CD14-positive monocyte (primary cell): Measurements from ENCODE around the gene CUX1. TPM values are rescaled to one million over a fixed set of nuclear protein-coding genes. Genes with fewer than 3 reads are reported as not detected.

Experiments
- DNase-seq, 3 donors: peaks; one replicate each; pipeline ENCODE4 v3.0.0-alpha.2; 2011 to 2022
- H2AFZ ChIP-seq: 2 replicates; pipeline ENCODE4 v1.6.0; 2012; ENCODE audit warnings: mild to moderate bottlenecking, low read depth, low read length, inconsistent platforms; ENCODE audit not compliant: insufficient read depth, poor library complexity, severe bottlenecking
- H3K27ac ChIP-seq, 2 donors: 1 replicate in 1 of 2; 2 replicates in 1 of 2; pipeline ENCODE4 v1.5.1; 2012 to 2013; ENCODE audit warnings: low read length in 2 of 2, control low read depth in 1 of 2, inconsistent platforms in 1 of 2, low read depth in 1 of 2, mild to moderate bottlenecking in 1 of 2
- H3K27me3 ChIP-seq, 2 donors: one replicate each; pipeline versions ENCODE4 v1.6.0 to v1.6.1; 2011 to 2013; ENCODE audit warnings: low read length in 2 of 2; ENCODE audit not compliant: control insufficient read depth in 2 of 2, insufficient read depth in 2 of 2
- H3K36me3 ChIP-seq, 2 donors: replicated peaks in 1 of 2; 1 replicate in 1 of 2; 2 replicates in 1 of 2; pipeline versions ENCODE4 v1.5.1 to v1.6.1; 2012 to 2013; ENCODE audit warnings: low read length in 2 of 2, control low read depth in 1 of 2, inconsistent platforms in 1 of 2, mild to moderate bottlenecking in 1 of 2; ENCODE audit not compliant: insufficient read depth in 2 of 2, control insufficient read depth in 1 of 2
- H3K4me1 ChIP-seq, 2 donors: 1 replicate in 1 of 2; 2 replicates in 1 of 2; pipeline versions ENCODE4 v1.5.1 to v1.6.1; 2012 to 2013; ENCODE audit warnings: low read length in 2 of 2, control low read depth in 1 of 2, inconsistent platforms in 1 of 2, mild to moderate bottlenecking in 1 of 2, moderate library complexity in 1 of 2; ENCODE audit not compliant: insufficient read depth in 2 of 2, control insufficient read depth in 1 of 2
- H3K4me2 ChIP-seq: replicated peaks from 2 replicates; pipeline ENCODE3; 2012; ENCODE audit warnings: low read length, moderate library complexity, mild to moderate bottlenecking; ENCODE audit not compliant: poor library complexity, severe bottlenecking; ENCODE audit errors: extremely low read depth
- H3K4me3 ChIP-seq, 3 experiments: fragments of 200-600 bp in 1 of 3; sonication (generic) in 1 of 3; replicated peaks in 1 of 3; 1 replicate in 2 of 3; 2 replicates in 1 of 3; pipeline ENCODE4 v1.5.1; 2011 to 2013; ENCODE audit warnings: low read length in 3 of 3, mild to moderate bottlenecking in 3 of 3, control low read depth in 2 of 3, low read depth in 2 of 3, inconsistent platforms in 1 of 3, moderate library complexity in 1 of 3
- H3K79me2 ChIP-seq: 2 replicates; pipeline ENCODE4 v1.6.0; 2012; ENCODE audit warnings: mild to moderate bottlenecking, control low read depth, inconsistent platforms, low read length, moderate library complexity; ENCODE audit not compliant: insufficient read depth
- H3K9ac ChIP-seq: 2 replicates; pipeline ENCODE4 v1.6.0; 2017; ENCODE audit warnings: low read length, mild to moderate bottlenecking; ENCODE audit not compliant: insufficient read depth, poor library complexity, severe bottlenecking
- H3K9me3 ChIP-seq, 2 donors: replicated peaks in 1 of 2; 1 replicate in 1 of 2; 2 replicates in 1 of 2; pipeline versions ENCODE4 v1.5.1 to v1.6.1; 2012 to 2013; ENCODE audit warnings: low read length in 2 of 2, control low read depth in 1 of 2; ENCODE audit not compliant: control insufficient read depth in 1 of 2, insufficient read depth in 1 of 2
- H4K20me1 ChIP-seq: 2 replicates; pipeline ENCODE4 v1.6.0; 2012; ENCODE audit warnings: mild to moderate bottlenecking, low read length, control low read depth, moderate library complexity; ENCODE audit not compliant: insufficient read depth
- H3K27ac Mint-ChIP-seq, 7 donors: one replicate each; pipeline ENCODE4 v1.8.0; 2020; ENCODE audit warnings: mild to moderate bottlenecking in 7 of 7, mixed read lengths in 7 of 7, moderate library complexity in 6 of 7, inconsistent platforms in 2 of 7
- H3K27me3 Mint-ChIP-seq, 3 donors: one replicate each; pipeline ENCODE4 v1.8.0; 2021 to 2022; ENCODE audit warnings: low read depth in 3 of 3, mild to moderate bottlenecking in 3 of 3, mixed read lengths in 3 of 3, moderate library complexity in 3 of 3, inconsistent platforms in 1 of 3
- H3K36me3 Mint-ChIP-seq, 2 donors: one replicate each; pipeline ENCODE4 v1.8.0; 2020; ENCODE audit warnings: mixed read lengths in 2 of 2, inconsistent platforms in 1 of 2, mild to moderate bottlenecking in 1 of 2
- H3K4me1 Mint-ChIP-seq: one replicate; pipeline ENCODE4 v1.8.0; 2020; ENCODE audit warnings: mild to moderate bottlenecking, mixed read lengths
- H3K4me3 Mint-ChIP-seq, 2 donors: one replicate each; pipeline ENCODE4 v1.8.0; 2020; ENCODE audit warnings: mild to moderate bottlenecking in 2 of 2, mixed read lengths in 2 of 2, moderate library complexity in 1 of 2
- H3K9me3 Mint-ChIP-seq, 7 donors: one replicate each; pipeline ENCODE4 v1.8.0; 2020 to 2022; ENCODE audit warnings: mixed read lengths in 7 of 7, mild to moderate bottlenecking in 6 of 7, moderate library complexity in 6 of 7, inconsistent platforms in 2 of 7
- WGBS: methylation state at CpG from one replicate; pipeline ENCODE4 v1.1.5; 2013; ENCODE audit warnings: missing lambda C conversion rate; ENCODE audit not compliant: insufficient coverage; 5-methylcytosine and 5-hydroxymethylcytosine counted together
- intact Hi-C, 2 donors: fragments of 100-400 bp; cut with micrococcal nuclease; formaldehyde crosslinking; loops; one replicate each; pipeline versions ENCODE4 v1.15.0 to v1.15.1; 2023
- polyA plus RNA-seq, 3 donors: library from polyadenylated mRNA; depleted of rRNA in 1 of 3; unstranded in 2 of 3; stranded (reverse) in 1 of 3; fragments of 300-500 nt in 2 of 3; fragments of >200 nt in 1 of 3; fragmentation: Illumina TruSeq in 2 of 3; gene quantifications; 1 replicate in 2 of 3; 2 replicates in 1 of 3; pipeline ENCODE4 v1.2.3, GENCODE V29; 2012 to 2021
- TF ChIP-seq, protein P1 (sequence below): fragments of 200-600 bp; IDR thresholded peaks from one replicate; pipeline ENCODE4 v1.8.0; 2022; ENCODE audit warnings: antibody characterized with exemption, mild to moderate bottlenecking

The CUX1 gene
- polyA plus RNA-seq, 3 donors = 17.6 to 38.0 (median 28.0) TPM

DNA sequence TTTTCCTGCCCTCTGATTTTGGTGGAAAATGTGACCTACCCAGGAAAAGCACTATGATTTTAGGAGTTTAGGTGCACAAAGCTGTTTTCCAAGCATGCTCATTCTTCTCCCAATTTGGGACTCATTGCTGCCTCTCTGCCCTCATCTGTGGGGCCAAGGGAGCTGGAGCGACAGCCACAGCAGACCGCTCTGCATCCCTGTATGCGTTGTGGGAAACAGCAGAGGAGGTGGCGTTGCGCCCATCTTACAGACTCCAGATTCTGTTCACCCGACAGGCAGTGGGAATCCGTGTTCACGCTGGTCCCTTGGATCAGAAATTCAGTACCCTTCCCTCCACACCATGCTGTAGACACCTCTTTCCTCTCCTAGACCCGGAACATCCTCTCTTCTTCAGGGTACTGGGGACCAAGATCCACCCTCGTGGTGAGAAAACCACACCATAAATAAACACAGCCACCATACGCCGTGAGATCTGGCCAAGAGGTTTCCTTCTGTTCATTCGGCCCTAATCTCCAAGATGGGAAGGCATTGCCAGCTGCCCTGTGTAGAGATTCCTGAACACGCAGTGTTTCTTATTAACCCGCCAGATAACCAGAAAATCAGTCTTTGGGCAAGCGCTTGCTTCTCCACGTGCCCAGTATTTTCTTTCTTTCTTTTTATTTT, 87.9 kb downstream of the CUX1 start:
- H3K9me3 Mint-ChIP-seq = no peaks in the 10 kb centered on the region
- Histone ChIP-seq H3K79me2 (peaks cover 98% of the 10 kb centered on the region), H4K20me1 (peaks cover 94% of the 10 kb centered on the region), H2AFZ (no peak overlapping the region), H3K9ac (no peak overlapping the region), H3K27ac (peak overlapping the region in 1 of 2 donors; percentile 67), H3K4me3 (no peak overlapping the region), H3K36me3 (peaks cover 0 to 2% of the 10 kb centered on the region in 2 donors), H3K4me2 (no peak overlapping the region), H3K27me3 (no peaks in the 10 kb centered on the region), H3K9me3 (no peaks in the 10 kb centered on the region), H3K4me1 (peaks cover 5 to 17% of the 10 kb centered on the region in 2 donors)
- peaks cover 18% of the 10 kb centered on the region for H3K4me1 Mint-ChIP-seq
- peak overlapping the region in 1 of 2 donors; percentile 13 for H3K4me3 Mint-ChIP-seq
- intact Hi-C loops = no loop called here
- TF ChIP-seq, protein P1, sequence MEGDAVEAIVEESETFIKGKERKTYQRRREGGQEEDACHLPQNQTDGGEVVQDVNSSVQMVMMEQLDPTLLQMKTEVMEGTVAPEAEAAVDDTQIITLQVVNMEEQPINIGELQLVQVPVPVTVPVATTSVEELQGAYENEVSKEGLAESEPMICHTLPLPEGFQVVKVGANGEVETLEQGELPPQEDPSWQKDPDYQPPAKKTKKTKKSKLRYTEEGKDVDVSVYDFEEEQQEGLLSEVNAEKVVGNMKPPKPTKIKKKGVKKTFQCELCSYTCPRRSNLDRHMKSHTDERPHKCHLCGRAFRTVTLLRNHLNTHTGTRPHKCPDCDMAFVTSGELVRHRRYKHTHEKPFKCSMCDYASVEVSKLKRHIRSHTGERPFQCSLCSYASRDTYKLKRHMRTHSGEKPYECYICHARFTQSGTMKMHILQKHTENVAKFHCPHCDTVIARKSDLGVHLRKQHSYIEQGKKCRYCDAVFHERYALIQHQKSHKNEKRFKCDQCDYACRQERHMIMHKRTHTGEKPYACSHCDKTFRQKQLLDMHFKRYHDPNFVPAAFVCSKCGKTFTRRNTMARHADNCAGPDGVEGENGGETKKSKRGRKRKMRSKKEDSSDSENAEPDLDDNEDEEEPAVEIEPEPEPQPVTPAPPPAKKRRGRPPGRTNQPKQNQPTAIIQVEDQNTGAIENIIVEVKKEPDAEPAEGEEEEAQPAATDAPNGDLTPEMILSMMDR = no peak
- WGBS = 84% methylated on average over 16 of the region's 17 CpGs
- H3K36me3 Mint-ChIP-seq = peaks cover 3 to 17% of the 10 kb centered on the region in 2 donors
- no peak for DNase-seq
- H3K27ac Mint-ChIP-seq = peak overlapping the region; percentile 80 to 91 (median 85)
- H3K27me3 Mint-ChIP-seq = peaks cover 0 to 4% (median 0%) of the 10 kb centered on the region in 3 donors

DNA sequence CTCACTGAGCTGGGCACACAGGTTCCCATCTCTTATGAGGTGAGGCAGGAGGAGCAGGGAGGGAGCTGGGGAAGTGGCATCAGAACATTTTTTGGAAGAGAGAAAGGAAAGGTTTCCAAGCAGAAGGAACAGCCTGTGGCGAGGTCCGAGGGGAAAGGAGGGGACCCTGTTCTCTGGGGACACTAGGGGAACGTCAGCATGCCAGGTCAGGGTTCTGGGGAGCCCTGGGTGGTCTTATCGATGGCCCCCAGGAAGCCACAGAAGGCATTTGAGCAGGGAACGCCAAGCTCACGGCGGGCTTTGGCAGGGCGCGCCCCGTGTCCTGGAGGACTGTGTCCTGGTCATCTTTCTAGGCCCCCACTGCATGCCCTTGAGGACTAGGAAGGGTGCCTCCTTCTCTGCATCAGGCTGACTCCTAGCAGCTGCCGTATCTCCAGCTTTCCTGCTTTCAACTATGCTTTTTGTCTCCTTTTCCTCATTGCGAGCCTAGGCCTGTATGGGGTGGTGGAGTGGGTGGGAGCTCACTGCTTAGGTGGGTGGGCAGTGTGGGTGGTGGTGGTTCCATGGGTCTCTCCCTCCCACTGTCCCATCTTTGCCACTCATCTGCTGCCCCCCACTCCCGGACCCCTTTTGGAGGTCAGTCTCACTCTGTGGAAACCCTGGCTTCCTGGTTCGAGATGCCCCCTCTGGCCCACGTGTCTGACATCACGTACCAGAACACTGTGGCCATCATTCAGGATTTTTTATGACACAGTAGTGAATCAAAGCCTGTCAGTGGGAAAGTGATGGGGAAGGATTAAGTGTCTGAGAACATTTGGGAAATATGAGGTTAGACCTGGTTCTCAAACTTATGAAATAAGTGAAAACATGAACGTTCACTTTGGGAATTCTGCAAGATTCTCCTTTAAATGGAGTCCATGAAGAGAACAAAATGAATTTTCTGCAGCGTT, 89.1 kb downstream of the CUX1 start:
- no peaks in the 10 kb centered on the region for H3K36me3 ChIP-seq
- peak overlapping the region; percentile 57 to 85 (median 77) for H3K27ac Mint-ChIP-seq
- no peak for DNase-seq
- TF ChIP-seq, protein P1 = no peak
- no peak overlapping the region for H3K9ac ChIP-seq
- no peaks in the 10 kb centered on the region for H3K9me3 ChIP-seq
- no peak overlapping the region for H3K4me3 Mint-ChIP-seq
- H3K36me3 Mint-ChIP-seq = peaks cover 1 to 24% of the 10 kb centered on the region in 2 donors
- H3K4me1 ChIP-seq = peaks cover 6 to 22% of the 10 kb centered on the region in 2 donors
- H3K4me1 Mint-ChIP-seq = peaks cover 19% of the 10 kb centered on the region
- H3K27me3 ChIP-seq = no peaks in the 10 kb centered on the region
- intact Hi-C loops = no loop called here
- H3K27ac ChIP-seq = peak overlapping the region in 1 of 2 donors; percentile 45
- H3K4me2 ChIP-seq = no peak overlapping the region
- H3K9me3 Mint-ChIP-seq = no peaks in the 10 kb centered on the region
- peaks cover 94% of the 10 kb centered on the region for H4K20me1 ChIP-seq
- WGBS = 95% methylated on average over 14 of the region's 18 CpGs
- H3K4me3 ChIP-seq = no peak overlapping the region
- H2AFZ ChIP-seq = no peak overlapping the region
- H3K27me3 Mint-ChIP-seq = peaks cover 0 to 4% (median 0%) of the 10 kb centered on the region in 3 donors
- H3K79me2 ChIP-seq = peaks cover 98% of the 10 kb centered on the region
